Putamen (tissue), 1 donor: ENCODE results near the gene HSPG2.
A peak's percentile ranks its signal among the peaks of the same experiment; 100 is the strongest.
"Not testable (repeated sequence)": the region's sequence is repeated elsewhere in the genome, so short reads cannot be mapped to it uniquely, and the experiment has no call there.

Source experiments
- DNase-seq: peaks from one replicate; pipeline ENCODE4 v3.0.0-alpha.2; 2016; ENCODE audit warnings: low spot score

HSPG2 gene

DNA sequence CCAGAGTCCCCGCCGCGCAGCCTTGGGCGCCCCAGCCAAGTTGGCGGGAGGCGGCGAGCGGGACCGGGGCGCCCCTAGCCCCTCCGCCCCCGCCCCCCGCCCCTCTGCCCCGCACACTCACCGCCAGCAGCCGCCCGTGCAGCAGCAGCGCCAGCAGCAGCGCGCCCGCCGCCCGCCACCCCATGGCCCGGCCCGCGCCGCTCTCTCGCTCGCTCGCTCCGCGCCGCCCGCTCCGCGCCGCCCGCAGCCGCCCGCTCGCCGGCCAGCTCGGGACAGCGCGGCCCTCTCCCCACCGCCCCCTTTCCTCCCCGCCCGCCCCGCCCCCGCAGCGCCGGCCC, at the start of gene HSPG2:
HSPG2 (minus strand) TSS at position 277 of the 338 bp plus-strand sequence; CDS start at position 184, 93 bp downstream.
- DNase-seq: no peak

DNA sequence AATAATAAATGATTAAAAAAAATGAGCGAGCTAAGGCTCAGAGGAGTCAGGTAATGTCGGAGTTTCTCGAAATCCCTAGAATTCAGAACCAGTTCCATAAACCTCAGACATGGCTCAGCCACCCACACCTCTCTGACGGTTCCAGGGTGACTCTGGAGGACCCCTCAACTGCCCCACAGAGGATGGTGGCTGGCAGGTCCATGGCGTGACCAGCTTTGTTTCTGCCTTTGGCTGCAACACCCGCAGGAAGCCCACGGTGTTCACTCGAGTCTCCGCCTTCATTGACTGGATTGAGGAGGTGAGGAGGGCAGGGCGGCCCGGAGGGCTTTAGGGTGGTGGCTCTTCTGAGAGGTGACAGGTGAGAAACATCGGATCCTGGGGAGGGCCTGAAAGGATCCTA, 49.3 kb upstream of the HSPG2 start:
- DNase-seq: not testable (repeated sequence)

DNA sequence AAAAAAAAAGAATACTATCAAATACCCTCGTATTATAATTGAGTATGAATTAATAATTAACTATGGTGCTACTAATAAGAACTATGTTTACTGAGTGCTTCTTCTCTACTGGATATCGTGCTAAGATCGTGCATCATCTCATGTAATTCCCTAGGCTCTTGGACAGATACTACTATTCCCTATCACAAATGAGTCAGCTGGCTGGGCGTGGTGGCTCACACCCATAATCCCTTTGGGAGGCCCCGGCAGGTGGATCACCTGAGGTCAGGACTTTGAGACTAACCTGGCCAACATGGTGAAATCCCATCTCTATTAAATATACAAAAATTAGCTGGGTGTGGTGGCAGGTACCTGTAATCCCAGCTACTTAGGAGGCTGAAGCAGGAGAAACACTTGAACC, 48.8 kb upstream of the HSPG2 start:
- DNase-seq: not testable (repeated sequence)

DNA sequence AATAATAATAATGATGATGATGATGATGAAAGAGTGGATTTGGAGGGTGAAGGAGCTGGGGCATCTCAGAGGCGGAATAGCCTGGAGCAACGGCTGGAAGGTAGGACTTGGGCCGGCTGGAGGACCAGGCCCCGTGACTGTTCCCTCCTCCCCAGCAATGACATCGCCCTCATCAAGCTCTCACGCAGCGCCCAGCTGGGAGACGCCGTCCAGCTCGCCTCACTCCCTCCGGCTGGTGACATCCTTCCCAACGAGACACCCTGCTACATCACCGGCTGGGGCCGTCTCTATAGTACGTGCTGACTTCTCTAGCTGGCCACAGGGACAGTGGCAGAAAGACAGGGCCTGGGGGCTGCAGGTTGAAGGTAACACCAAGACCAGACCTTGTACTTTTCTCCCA, 46.4 kb upstream of the HSPG2 start:
- not testable (repeated sequence) for DNase-seq

DNA sequence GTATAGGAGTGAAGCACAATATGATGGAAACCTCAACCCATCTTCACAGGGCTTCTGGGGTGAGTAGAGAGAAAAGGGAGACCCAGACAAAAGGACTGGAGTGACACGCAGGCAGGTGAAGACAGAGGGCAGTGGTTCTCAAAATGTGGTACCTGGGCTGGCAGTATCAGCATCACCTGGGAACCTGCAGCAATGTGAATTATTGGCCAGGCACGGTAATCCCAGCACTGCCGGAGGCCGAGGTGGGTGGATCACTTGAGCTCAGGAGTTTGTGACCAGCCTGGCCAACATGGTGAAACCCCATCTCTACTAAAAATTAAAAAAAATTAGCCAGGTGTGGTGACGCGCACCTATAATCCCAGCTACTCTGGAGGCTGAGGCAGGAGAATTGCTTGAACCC, 45.0 kb upstream of the HSPG2 start:
- DNase-seq: not testable (repeated sequence)

DNA sequence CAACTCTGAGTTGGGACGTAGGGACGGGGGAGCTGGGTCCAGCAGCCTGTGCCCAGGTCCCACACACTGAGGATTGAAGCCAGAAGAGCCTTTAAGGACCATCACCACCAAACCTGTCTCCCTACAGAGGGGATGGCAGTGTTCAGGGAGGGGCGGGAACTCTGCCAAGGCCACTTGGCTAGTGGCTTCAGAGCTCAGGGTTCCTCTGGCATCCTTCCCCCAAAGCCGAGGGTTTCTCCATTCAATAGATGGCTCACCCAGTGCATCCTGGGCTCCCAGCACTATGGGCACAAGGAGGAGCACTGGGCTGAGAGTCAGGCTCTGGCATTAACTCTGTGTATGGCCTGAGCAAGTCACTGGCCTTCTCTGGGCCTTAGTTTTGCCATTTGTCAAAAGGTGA, 44.1 kb upstream of the HSPG2 start:
- not testable (repeated sequence) for DNase-seq

DNA sequence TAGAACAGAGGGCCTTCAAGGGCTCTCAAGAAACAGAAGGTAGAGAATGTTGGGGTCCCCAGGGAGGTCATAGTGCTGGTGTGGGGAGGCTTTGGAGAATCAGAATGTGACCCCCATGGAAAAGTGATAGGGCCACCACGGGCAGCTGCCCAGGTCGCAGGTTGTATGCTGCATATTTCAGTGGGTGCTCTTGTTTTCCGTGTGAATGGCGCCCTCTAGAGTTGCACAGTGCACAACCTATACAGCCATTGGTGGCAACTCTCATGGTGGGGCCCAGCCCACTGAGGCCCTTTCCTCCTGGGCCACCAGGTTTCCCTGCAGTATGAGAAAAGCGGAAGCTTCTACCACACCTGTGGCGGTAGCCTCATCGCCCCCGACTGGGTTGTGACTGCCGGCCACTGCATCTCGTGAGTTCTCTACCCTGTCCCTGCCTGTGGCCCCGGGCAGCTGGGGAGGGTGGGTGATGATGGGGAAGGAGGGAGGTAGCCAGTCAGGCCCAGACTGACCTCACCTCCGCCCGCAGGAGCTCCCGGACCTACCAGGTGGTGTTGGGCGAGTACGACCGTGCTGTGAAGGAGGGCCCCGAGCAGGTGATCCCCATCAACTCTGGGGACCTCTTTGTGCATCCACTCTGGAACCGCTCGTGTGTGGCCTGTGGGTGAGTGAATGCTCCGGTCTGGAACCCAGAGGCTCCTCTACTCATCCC, 43.6 kb upstream of the HSPG2 start:
- not testable (repeated sequence) for DNase-seq

DNA sequence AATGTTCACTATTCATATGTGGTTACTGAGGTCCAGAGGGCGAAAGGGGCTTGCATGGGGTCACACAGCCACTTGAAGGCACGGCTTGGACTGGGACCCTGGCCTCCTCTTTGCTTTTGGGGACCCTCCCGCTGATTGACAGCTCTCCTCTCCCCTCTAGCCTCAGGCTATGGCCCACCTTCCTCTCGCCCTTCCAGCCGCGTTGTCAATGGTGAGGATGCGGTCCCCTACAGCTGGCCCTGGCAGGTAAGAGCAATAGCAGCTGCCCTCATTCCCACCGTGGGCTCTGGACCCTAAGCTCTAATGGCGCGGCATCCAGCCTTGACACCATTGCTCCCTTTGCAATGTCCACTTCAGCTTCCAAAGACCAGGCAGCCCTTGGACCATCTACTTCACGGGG, 41.1 kb upstream of the HSPG2 start:
- DNase-seq: not testable (repeated sequence)

DNA sequence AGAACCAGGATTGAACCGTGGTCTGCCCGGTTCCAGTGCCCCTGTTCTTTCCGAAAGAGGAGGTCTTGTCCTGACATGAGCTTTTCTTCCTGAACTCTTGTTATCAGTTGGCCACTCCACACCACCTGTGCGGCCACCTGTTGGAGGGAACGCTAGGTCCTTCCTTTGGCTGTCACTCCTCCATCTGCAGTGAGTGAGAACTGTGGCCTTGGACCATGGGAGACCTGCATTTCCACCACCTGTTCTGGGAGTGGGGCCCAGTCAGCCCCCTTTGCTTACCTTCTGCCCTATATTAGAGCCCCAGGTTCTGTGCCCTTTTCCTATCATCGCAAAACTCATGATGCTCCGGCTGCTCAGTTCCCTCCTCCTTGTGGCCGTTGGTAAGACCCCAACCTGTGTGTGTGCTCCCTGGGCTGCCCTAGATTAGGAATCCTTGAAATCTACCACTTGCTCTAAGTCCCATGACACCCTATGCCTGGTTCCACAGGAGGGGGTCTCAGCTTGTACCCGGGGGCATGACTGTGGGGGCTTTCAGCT, 39.7 kb upstream of the HSPG2 start, which contains the start of gene CELA3B:
CELA3B (plus strand) TSS at position 320 of the 537 bp plus-strand sequence; CDS start at position 338, 18 bp downstream.
- DNase-seq: not testable (repeated sequence)

DNA sequence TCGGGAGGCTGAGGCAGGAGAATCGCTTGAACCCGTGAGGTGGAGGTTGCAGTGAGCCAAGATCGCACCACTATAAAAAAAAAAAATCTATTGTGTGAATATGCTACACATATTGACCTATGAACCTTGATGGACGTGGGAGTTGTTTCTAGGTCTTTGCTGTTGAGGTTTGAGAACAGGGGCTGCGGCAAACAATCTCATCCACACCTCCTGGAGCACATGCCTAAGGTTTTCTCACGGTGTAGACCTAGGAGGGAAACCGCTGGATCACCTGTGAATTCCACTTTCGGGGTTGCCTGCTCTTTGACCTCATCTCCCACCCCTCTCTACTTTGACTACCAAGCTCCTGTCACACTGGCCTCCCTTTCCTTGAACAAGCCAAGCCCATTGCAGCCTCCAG, 38.2 kb upstream of the HSPG2 start:
- not testable (repeated sequence) for DNase-seq

DNA sequence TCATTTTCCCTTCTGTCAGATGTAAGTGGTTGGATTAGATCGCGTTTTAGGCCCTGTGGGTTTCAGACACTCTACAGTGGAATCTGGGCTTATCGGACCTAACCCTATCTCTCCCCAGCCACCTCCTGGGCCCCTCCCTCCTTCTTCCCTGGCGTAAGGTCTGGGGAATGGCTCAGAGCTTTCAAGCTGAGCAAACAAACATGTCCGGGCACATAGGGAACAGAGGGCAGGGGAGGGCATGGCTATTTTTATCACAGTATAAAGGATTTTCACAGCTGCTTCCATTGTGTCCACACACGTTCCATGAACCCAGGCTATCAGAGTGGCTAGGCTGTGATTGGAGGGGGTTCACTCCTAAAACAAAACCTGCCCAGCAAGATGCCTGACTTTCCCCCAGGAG, 37.6 kb upstream of the HSPG2 start:
- DNase-seq: not testable (repeated sequence)

DNA sequence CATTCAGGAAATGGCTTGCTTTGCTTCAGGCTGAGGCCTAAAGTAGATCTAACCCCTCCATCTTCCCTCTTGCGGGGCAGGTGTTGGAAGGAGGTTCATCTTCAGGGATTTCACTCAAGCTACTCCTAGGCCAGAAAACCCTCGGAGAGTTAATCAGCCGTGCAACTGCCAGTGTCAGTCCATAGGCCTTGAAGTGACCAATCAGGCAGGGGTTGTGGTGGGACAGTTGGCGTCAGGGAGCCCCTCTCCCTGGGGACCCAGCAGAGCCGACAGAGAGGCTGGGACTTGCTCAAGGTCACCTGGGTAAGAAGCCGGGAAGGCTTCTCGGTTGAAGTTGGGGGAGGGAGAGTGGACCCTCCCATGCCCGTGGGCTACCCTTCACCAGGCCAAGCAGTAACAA, 36.8 kb upstream of the HSPG2 start:
- DNase-seq: not testable (repeated sequence)

DNA sequence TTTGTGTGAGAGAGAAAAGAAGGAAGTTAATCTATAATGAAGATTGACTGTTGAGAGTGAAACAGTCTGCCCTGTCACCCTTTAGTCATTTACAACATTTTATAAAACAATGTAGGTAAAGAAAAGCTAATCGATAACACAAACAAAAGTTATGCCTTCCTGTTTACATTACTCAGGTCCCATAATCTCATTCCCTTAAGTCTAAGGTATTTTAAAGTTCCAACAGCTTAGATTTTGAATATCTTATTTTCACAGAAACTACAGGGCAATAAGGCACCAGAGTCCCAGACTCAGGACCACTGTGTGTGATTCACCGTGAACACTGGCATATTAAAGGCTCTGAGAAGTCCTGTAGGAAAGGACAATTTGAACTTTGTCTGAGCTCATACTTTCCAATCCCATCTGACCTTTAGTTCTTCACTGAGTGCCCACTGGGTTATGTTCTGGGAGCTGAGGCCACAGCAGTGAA, 35.9 kb upstream of the HSPG2 start:
- not testable (repeated sequence) for DNase-seq

DNA sequence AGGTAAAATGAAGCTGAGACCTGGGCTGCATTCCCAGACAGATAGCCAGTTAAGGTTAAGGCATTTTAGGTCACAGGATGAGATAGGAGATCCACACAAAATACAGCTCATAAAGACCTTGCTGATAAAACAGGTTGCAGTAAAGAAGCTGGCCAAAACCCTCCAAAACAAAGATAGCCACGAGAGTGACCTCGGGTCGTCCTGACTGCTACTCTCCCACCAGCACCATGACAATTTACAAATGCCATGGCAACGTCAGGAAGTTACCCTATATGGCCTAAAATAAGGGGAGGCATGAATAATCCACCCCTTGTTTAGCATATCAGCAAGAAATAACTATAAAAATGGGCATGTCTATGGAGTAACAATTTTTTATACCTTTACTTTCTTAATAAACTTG, 33.4 kb upstream of the HSPG2 start:
- not testable (repeated sequence) for DNase-seq

DNA sequence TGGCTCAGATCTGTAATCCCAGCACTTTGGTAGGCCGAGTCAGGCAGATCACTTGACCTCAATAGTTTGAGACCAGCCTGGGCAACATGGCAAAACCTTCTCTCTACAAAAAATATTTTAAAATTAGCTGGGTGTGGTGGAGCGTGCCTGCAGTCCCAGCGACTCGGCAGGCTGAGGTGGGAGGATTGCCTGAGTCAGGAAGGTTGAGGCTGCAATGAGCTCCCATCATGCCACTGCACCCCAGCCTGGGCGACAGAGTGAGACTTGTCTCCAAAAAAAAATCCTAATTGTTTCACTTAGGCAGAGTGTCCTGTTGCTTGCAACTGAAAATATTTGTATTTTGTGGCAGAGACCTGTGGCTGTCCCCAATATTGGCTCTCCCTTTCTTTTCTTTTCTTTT, 32.0 kb upstream of the HSPG2 start:
- DNase-seq: peak; percentile 28

DNA sequence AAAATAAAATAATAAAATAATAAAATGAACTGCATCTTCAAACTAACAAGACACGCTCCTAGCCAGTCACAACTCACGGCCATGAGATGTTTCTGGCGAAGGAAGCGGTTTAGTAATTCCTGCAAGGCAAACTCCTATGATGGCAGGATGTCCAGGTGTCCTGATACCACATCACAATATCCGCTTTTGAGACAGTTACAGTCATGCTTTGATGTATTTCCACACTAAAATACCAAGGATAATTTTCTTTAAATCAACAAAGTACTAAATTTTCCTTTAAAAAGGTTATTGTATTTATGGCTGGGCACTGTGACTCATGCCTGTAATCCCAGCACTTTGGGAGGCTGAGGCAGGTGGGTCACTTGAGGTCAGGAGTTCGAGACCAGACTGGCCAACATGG, 30.1 kb upstream of the HSPG2 start:
- DNase-seq: not testable (repeated sequence)

DNA sequence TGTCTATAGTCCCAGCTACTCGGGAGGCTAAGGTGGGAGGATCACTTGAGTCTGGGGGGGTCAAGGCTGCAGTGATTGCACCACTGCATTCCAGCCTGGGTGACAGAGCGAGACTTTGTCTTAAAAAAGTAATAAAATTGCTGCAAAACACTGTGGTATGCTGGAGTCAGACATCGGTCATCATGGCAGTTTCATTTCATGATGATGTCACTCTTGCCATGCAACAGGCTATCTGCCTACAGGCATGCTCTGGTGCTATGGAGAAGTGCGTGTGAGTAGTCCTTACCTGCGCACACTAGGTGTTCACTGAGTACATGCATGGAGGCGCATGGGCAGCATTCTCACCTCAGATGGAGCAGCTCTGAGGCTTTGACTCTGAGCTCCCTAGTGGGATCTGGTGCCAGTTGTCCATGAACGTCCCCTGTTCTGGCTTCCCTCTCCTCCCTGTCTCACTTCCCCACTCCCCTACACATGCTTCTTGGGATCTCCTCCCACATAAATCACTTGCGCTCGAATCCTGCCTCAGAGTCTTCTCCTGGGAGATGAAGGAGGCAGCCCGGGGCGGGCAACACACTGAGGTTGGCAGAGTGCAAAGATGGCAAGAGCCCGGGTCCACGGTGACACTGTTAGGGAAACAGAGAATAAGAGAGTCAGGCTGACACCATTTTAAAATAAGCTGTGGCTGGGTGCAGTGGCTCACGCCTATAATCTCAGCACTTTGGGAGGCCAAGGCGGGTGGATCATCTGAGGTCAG, 29.3 kb upstream of the HSPG2 start:
- no peak for DNase-seq

DNA sequence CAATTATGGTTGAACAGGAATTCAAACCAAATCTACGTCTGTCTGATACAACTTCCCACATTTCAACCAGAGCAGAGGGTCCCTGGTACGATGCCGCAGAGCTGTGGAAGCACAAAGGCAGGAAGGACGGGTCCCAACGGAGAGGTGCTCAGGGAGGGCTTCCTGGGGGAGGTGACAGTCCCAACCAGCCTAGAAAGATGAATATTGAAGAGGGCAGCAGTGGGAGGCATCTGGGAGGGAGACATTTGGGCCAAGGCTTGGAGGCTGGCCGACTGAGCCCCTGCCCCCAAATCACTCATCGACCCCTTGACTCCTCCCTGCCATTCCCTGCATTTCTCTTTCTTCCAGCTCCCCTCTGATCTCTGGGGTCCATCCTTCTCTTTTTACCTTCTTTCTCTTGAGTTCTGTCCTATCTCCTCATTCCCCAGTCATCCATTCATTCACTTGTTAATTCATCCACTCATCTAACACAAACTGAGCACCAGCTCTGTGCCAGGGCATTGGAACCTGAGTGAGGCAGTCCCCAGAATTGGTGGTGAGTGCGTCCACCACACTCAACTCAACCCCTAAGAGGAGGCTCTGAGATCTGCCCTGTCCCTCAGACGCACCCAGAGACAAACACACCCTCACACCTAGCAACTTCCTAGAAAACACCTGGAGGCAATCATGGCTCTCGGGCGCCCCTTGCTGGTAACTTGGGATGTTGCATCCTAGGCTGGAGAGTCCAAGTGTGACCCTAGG, 26.5 kb upstream of the HSPG2 start:
- DNase-seq: peak; percentile 49

DNA sequence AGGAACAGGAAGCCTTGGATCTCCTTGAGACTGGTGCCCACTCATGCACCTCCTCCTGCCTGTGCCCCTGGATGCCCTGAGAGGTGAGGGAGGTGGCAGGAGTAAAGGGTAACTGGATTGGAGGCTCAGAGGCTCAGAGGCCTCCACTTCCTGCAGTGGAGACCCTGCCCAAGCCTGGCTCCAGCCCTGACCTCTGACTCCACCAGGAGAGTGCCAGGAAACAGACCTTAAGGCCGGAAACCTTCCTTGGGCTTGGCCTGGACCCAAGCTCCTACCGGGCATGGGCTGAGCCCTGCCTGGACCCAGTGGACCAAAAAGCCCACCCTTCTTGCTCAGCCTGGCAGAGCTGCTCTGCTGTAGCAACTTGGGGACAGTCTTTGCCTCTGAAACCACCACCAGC, 24.7 kb upstream of the HSPG2 start:
- DNase-seq: no peak

DNA sequence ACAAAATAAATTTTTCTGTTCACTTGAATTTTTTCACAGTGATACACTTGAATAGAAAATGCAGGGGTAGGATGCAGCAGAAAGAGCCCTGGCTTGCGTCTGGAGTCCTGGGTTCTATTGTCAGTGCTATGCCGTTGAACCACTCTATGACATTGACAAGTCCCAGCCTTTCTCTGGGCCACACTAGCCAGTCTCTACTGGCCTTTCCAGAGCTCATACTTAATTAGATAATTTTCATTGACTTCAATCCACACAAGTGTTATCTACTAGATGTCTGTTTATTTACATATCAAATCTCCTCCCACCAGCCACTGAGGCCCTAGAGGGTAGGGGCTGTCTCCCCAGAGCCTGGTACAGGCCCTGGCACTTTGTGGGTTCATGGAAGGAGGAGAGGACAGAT, 24.2 kb upstream of the HSPG2 start:
- DNase-seq: no peak

DNA sequence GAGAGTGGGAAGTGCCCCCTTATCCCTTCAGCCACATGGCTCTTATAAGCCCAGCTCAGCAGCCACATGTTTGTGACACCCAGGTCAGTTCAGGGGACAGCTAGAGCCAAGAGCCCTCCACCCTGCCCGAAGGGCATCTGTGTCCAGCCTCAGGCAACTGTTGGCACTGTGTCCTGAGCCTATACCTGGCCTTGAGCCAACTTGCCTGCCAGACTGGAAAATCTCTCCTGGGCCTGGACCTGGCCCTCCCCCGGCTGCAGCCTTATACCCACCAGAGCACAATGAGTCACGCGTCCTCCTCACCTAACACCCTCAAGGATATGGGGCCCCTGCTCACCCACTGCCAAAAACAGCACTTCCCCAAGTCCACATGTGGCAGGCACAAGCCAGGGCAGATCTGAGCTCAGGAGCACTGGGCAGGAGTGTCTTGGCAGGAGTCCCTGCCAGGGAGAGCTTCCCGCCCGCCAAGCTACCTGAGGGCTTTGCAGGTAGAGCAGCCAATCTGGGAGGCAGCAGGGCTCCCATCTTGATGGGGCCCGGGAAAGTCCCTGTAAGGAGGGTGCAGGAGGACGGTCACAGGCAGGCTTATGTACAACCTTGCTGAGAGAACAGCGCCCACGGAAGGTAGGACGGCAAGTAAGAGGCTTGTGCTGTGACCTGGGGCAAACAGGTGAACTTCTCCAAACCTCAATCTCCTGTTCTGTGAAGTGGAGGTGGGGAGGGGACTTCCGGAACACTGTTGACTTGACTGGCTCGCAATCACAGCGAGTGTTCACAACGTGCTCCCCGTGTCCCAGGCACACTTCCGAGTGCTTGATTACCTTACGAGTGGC, 19.8 kb upstream of the HSPG2 start:
- no peak for DNase-seq
